T-helper 22 cell (primary cell): ENCODE results near the gene COL8A2.

Experiments
- DNase-seq: peaks from one replicate; pipeline ENCODE4 v3.0.0-alpha.2; 2020; ENCODE audit warnings: low read depth

Gene COL8A2

DNA sequence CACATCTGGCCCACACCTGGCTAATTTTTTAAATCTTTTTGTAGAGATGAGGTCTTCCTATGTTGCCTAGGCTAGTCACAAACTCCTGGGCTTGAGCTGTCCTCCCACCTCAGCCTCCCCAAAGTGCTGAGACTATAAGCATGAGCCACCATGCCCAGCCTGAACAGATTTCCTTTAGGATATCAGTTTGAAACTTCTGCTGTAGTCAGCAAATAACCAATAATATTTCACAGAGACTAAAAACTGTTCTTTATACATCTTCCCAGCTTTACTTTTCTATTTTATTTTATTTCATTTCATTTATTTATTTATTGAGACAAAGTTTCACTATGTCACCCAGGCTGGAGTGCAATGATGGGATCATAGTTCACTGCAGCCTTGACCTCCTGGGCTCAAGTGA is 71.0 kb downstream of the COL8A2 start:
- no peak for DNase-seq

DNA sequence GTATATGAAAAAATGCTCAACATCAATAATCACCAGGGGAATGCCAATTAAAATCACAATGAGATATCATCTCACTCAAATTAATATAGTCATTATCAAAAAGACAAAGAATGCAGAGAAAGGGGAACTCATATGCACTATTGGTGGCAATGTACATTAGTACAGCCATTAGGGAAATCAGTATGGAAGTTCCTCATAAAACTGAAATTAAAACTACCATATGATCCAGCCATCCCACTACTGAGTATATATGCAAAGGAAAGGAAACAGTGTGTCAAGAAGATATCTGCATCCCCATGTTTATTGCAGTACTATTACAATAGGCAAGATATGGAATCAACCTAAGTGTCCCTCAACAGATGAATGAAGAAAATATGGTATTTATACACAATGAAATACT is 73.2 kb downstream of the COL8A2 start:
- no peak for DNase-seq
